HG03159 (cell line): Measurements from ENCODE around the gene STX8.

Source experiments
- ATAC-seq: cut with Tn5 transposase; IDR thresholded peaks from one replicate; pipeline ENCODE4 v1.9.1; 2021; ENCODE audit warnings: mild to moderate bottlenecking, moderate library complexity; ENCODE audit not compliant: unreplicated experiment

Gene STX8

DNA sequence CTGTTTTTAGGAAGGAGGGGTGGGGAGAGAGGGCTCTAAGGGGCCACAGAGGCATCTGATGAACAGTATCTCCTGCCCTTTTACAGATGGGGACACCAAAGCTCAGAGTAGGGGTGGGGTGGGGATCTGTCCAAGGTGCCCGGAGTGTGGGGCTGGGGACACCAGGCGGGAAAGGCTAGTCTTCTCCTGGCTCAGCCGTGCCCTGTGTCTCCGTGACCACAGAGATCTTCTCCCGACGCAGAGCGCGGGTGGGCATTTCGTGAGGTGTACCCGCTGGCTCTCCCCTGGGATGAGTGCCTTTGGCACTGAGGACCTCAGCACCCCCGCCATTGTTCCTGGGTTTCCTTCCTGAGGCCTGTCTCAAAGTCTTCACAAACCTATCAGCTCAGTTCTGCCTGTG lies 344.8 kb downstream of the STX8 start:
- no peak for ATAC-seq

GRCh38 chr17:9230346-9230745 lies 345.3 kb downstream of the STX8 start:
- no peak for ATAC-seq

- ATAC-seq: no peak
Measured at GRCh38 chr17:9229826-9230201, 345.8 kb downstream of the STX8 start.

DNA sequence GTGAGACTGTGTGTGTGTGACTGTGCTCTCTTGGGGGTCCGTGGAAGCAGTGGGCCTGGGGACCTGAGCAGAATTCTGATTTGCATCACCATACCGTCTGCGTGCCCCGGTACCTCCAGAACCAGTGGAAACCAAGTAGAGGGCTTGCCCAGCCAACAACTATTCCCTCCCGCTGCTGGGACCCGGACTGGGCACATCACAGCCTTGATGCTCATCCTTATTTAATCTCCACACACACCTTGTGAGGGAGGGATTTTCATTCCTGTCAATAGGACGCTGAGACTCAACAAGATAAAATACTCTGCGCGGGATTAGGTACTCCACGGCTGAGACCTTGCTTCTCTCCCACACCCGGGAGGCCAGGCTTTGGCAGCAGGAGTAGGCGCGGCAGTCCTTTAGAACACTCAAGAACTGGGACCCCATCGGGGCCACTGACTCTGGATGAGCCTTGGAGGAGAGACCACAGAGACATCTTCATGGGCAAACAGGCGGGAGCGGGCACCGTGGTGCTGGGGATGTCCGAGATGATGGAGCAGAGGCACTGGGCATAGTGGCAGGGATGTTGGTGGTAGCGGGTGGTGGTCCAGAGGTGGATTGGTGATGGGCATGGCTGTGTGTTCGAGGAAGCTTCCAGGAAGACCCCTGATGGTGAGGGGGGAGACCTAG lies 346.3 kb downstream of the STX8 start:
- no peak for ATAC-seq

DNA sequence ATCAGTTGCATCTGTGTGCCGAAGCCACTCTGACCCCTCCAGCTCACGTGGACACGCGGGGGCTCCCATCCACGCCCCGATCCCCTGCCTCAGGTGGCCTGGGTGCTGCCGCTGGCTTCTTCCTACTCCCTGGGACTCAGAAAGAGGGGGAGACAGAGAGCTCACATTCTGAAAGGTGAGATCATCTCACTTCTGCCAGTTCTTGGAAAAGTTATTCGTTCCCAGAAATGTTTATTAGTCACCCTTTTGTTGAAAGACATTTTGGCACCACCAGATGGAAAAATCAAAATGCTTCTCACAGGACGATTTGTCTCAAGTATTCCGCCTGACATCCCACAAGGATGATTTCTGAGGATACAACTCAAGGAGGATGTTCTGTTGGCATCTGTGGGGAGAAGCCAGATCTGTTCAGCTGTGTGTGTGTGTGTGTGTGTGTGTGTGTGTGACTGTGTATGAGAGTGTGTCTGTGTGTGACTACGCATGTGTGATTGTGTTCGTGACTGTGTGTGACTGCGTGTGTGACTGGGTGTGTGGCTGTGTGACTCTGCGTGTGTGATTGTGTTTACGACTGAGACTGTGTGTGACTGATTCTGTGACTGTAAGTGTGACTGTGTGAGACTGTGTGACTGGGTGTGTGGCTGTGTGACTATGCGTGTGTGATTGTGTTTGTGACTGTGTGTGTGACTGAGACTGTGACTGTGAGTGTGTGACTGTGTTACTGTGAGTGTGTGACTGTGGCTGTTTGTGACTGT lies 347.0 kb downstream of the STX8 start:
- ATAC-seq: no peak

GRCh38 chr17:9227819-9228407 lies 347.7 kb downstream of the STX8 start:
- ATAC-seq: no peak

GRCh38 chr17:9226794-9227135 lies 348.9 kb downstream of the STX8 start:
- ATAC-seq: no peak

- no peak for ATAC-seq
Measured at GRCh38 chr17:9226130-9226793, 349.4 kb downstream of the STX8 start.

GRCh38 chr17:9225305-9226101 lies 350.1 kb downstream of the STX8 start:
- no peak for ATAC-seq

- ATAC-seq: no peak
Measured at GRCh38 chr17:9224485-9224884, 351.1 kb downstream of the STX8 start.

DNA sequence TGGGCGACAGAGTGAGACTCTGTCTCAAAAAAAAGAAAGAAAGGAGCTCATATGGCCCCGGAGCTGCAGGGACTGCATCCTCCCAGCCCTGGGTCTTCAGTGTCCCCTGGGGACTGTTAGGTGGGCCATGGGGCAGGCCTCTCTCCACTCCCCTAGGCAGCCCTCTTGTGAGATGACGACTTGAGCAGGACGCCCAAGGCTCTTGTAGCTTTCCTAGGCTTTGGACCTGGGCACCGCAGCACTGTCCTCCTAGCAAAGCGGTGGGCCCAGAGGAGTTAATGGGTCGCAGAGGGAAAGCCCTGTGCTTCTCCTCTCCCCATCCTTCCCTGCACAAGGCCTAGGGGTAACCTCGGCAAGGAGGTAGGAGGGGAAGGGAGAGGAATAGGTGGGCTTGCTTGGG lies 352.1 kb downstream of the STX8 start:
- no peak for ATAC-seq

DNA sequence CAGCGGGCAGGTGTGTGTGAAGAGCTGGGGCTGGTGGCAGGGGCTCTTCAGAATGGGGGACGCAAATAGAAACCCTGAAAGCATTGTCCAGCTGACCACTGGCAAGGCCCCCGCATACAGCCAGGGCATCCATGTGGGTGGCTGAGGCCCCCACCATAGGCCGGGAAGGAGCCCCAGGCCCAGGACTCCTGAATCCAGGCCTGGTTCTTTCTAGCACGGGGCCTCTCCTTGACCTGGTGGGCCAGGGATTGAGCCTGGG lies 353.8 kb downstream of the STX8 start:
- no peak for ATAC-seq

DNA sequence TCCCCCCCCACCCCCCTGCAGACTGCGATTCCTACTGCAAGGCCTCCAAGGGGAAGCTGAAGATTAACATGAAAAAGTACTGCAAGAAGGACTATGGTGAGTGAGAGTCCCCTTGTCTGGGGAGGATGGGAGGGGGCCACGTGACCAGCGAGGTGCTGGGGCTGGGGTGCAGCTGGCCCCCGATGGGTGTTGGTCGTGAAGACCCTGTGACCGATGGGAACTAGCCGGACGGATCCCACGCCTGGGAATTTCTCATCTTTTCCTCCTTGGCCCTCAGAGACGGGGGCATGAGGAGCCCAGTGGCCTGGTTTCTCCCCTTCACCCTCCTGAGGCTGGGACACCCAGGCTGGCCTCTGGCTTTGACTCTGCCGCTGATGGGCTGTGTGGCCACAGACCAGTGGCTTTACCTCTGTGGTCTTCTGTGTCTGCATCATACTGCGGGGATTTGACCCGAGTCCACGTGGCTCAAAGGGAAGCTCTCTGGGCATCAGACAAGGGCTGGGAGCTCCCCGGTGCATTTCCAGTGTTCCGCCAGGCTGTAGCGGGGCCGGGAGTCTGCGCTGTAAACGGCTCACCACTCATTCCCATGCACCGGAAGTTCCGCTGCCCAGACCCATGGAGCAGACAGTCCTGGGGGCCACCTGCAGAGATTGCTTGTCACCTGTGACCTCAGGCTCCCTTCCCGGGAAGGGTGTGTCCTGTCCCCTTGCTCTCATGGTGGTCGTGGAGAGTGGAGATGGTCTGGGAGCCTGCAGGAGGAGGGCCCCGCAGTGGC lies 354.3 kb downstream of the STX8 start:
- no peak for ATAC-seq

- no peak for ATAC-seq
Measured at GRCh38 chr17:9220398-9221146, 355.0 kb downstream of the STX8 start.

DNA sequence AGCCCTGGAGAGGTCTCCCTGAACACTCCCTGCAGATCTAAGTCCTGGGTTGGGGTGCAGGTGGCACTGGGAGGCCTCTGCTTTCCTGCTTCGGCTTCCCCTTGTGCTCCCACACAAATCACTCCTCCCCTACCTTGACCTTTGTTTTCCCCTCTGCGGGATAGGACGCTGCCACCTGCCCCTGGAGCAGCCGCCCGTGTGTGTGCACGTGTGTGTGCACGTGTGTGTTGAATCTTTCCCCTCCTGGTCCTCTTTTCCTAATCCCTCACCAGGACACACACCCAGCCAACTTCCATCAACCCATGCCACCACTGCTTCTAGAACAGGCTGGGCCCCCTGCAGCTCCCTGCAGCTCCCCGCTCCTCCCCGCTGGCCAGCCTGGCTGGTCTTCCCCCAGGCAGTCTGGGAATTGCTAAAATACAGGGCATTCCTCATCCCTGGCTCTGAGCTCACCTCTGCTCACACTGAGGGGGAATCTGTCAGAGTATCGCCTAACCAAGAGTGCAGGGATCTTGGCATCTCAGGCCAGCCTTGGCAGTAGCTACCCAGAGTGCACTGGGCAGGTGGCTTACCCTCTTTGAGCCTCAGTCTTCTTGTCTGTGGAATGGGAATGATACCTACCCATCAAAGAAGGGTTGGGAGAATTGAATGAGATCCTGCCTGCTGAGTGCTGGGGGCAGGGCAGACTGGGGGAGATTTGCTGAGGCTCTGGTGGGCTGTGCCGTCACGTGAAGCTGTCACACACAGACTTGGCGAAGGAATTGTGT lies 355.8 kb downstream of the STX8 start:
- no peak for ATAC-seq

DNA sequence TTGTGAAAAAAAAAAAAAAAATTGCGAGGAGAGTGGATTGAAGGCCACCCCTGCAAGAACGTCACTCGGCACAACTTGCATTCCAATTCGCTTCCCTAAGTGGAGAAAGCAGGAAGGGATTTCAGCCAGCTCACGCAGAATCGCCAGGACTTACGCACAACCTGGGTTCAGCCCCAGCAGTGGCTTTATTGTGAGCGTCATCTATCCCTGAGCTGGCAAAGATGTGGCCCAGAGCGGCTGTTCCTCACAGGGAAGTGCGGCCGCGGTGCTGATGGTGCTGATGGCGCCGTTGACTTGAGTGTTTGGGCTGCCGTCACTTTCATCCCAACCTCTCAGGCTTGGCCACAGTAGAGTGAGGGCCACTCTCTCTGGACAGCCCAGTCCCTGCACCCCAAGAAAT lies 356.7 kb downstream of the STX8 start:
- ATAC-seq: no peak

- no peak for ATAC-seq
Measured at GRCh38 chr17:9218064-9218635, 357.5 kb downstream of the STX8 start.

DNA sequence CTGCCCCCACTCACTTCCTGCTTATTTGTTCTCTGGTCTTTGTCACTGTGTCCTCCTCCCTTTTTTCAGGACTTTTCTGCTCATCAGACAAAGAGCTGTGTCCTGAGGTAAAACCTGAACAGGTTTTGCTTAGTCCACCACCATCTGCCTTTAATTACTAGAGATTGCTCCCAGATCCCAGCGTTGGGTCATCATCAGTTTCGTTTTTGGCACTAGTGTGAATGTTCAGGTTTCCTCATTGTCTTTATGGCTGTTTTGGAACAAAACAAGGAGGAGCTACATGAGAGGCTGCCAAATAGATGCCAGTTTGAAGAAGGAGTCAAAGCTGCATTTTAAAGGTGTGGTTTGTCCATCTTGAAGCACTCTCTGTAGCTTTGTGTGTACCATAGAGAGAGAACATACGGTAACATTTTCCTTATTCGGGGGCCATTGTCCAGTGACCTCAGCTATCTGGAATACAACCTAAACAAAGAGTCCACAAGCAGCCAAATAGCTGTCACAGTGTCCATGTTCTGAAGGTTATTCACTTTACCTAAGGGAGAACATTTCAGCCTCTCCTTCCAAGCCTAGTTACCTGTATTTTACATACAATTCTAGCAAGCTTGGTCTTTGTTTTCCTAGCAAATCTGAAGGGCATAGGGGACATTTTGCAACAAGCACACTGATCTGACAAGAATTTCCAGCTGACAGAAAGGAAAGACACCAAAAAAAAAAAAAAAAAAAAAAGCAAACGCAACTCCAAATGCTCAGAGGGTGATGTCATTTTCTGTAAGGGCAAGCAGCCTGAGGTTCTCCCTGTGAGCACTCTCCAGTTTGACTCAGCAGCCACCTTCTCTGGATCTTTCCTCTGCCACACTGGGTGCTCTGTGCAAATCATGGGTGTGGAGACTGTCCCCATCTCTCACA lies 358.2 kb downstream of the STX8 start:
- ATAC-seq: no peak
